Spleen (tissue), 11 donors: ENCODE data around the gene RAD51B. TPM values are rescaled to one million over a fixed set of nuclear protein-coding genes. Genes with fewer than 3 reads are reported as not detected.
A peak's percentile ranks its signal among the peaks of the same experiment; 100 is the strongest.
"Not testable (repeated sequence)": the region's sequence is repeated elsewhere in the genome, so short reads cannot be mapped to it uniquely, and the experiment has no call there.

Experiments
- DNase-seq: peaks from one replicate; pipeline ENCODE4 v3.0.0-alpha.2; 2020
- H3K27ac ChIP-seq, 8 donors: fragments of 200-600 bp; sonication (generic) in 7 of 8; 1 replicate in 4 of 8; 2 replicates in 4 of 8; pipeline versions ENCODE4 v1.5.0 to v1.8.0; 2016 to 2021; ENCODE audit warnings: inconsistent platforms in 4 of 8, mild to moderate bottlenecking in 4 of 8, moderate library complexity in 1 of 8
- H3K27me3 ChIP-seq, 7 donors: fragments of 200-600 bp; sonication (generic) in 6 of 7; replicated peaks in 1 of 7; 1 replicate in 4 of 7; 2 replicates in 3 of 7; pipeline versions ENCODE4 v1.5.0 to v1.8.0; 2016 to 2021; ENCODE audit warnings: inconsistent platforms in 3 of 7, mild to moderate bottlenecking in 1 of 7
- H3K36me3 ChIP-seq, 6 donors: fragments of 200-600 bp; sonication (generic) in 5 of 6; 1 replicate in 4 of 6; 2 replicates in 2 of 6; pipeline versions ENCODE4 v1.5.0 to v1.8.0; 2016 to 2021; ENCODE audit warnings: inconsistent platforms in 2 of 6
- H3K4me1 ChIP-seq, 6 donors: fragments of 200-600 bp; sonication (generic) in 5 of 6; 1 replicate in 3 of 6; 2 replicates in 3 of 6; pipeline versions ENCODE4 v1.5.0 to v1.8.0; 2016 to 2021; ENCODE audit warnings: inconsistent platforms in 3 of 6
- H3K4me3 ChIP-seq, 8 donors: fragments of 200-600 bp; sonication (generic) in 7 of 8; 1 replicate in 4 of 8; 2 replicates in 4 of 8; pipeline versions ENCODE4 v1.5.0 to v1.8.0; 2016 to 2021; ENCODE audit warnings: inconsistent platforms in 4 of 8, mild to moderate bottlenecking in 4 of 8, moderate library complexity in 2 of 8
- H3K9me3 ChIP-seq, 8 donors: fragments of 200-600 bp; sonication (generic) in 7 of 8; 1 replicate in 4 of 8; 2 replicates in 4 of 8; pipeline versions ENCODE4 v1.5.0 to v1.8.0; 2016 to 2021; ENCODE audit warnings: inconsistent platforms in 4 of 8
- CTCF ChIP-seq, 11 experiments: fragments of 200-600 bp in 7 of 11; fragments of 450-650 bp in 4 of 11; sonication (generic) in 4 of 11; IDR thresholded peaks in 8 of 11; conservative IDR thresholded peaks in 3 of 11; 1 replicate in 7 of 11; 2 replicates in 4 of 11; pipeline versions ENCODE4 v1.4.0 to v1.8.0; 2016 to 2021; ENCODE audit warnings: antibody characterized with exemption in 11 of 11, inconsistent platforms in 4 of 11, mild to moderate bottlenecking in 1 of 11
- POLR2A ChIP-seq, 3 donors: fragments of 450-650 bp; IDR thresholded peaks; one replicate each; pipeline ENCODE4 v1.5.1; 2017; ENCODE audit warnings: antibody characterized with exemption in 3 of 3, mild to moderate bottlenecking in 1 of 3
- POLR2AphosphoS5 ChIP-seq, 3 donors: sonication (generic); formaldehyde crosslinking; IDR thresholded peaks; one replicate each; pipeline ENCODE4 v1.5.1; 2017; ENCODE audit warnings: antibody characterized with exemption in 3 of 3
- WGBS, 5 donors: extraction: QIAGEN DNeasy Blood & Tissue Kit in 3 of 5; methylation state at CpG; one replicate each; pipeline versions ENCODE4 v1.1.5 to v1.1.7; 2013 to 2018; 5-methylcytosine and 5-hydroxymethylcytosine counted together
- intact Hi-C: fragments of 100-400 bp; cut with DNase I; formaldehyde crosslinking; loops from one replicate; pipeline ENCODE4 v1.15.0; 2023; ENCODE audit warnings: low total_unique reads
- polyA plus RNA-seq, 3 donors: library from polyadenylated mRNA; stranded (reverse); fragments of 200-250 nt; gene quantifications; one replicate each; pipeline ENCODE4 v1.2.1, GENCODE V29; 2013
- total RNA-seq, 7 donors: library from RNA; depleted of rRNA in 3 of 7; stranded (reverse); fragments of >200 nt in 3 of 7; fragmentation: NEBNext Ultra II Directional in 4 of 7; extraction: Animal tissue kit (Norgen Biotek cat#: 25700) in 4 of 7; gene quantifications; one replicate each; pipeline versions ENCODE4 v1.1.0 to v1.2.1, GENCODE V29; 2016 to 2021
- donor health status: healthy with polysubstance abuse.
- donor health status: DM: no; HTN: no; CAD: no; lungs with moderate emphysema.
- donor health status: DM: no; HTN: no; CAD: no.
- donor health status: Bipolar disorder and iron deficiency.
- donor health status: healthy.
- donor health status: DM: no; HTN: no; CAD: no.
- donor health status: DM: yes; HTN: yes; CAD: no.

RAD51B gene
- total and polyA plus RNA-seq, 10 donors, result 4.2 to 43.7 (median 29.8) TPM

GRCh38 chr14:68434173-68434572 is 614.6 kb downstream of the RAD51B start:
- peaks cover 0 to 23% (median 11%) of the 10 kb centered on the region in 8 donors for H3K9me3 ChIP-seq
- WGBS, 5 donors, result 84 to 95% (median 90%) methylated on average over 6 of the region's 6 CpGs
- H3K27me3 ChIP-seq, H3K4me1 ChIP-seq, H3K36me3 ChIP-seq, DNase-seq, intact Hi-C loops, H3K27ac ChIP-seq, H3K4me3 ChIP-seq: not testable (repeated sequence)
- peak in 1 of 11 experiments; percentile 38 for TF ChIP-seq CTCF (IDR thresholded peaks at IDR 0.05 in 8 of 11, conservative IDR thresholded peaks at IDR 0.05 in 3 of 11)

GRCh38 chr14:68435631-68436030 is 616.1 kb downstream of the RAD51B start:
- H3K27me3 ChIP-seq, H3K4me3 ChIP-seq, intact Hi-C loops, H3K4me1 ChIP-seq, H3K27ac ChIP-seq, DNase-seq, H3K36me3 ChIP-seq: not testable (repeated sequence)
- H3K9me3 ChIP-seq, result peaks cover 0 to 12% (median 8%) of the 10 kb centered on the region in 8 donors

- Histone ChIP-seq H3K36me3 (no peaks in the 10 kb centered on the region), H3K9me3 (peaks cover 0 to 12% (median 8%) of the 10 kb centered on the region in 8 donors), H3K4me1 (peaks cover 0 to 13% (median 3%) of the 10 kb centered on the region in 6 donors), H3K4me3 (no peak overlapping the region), H3K27ac (no peak overlapping the region), H3K27me3 (no peaks in the 10 kb centered on the region)
- no peak for DNase-seq
- WGBS, 5 donors, result 75 to 94% (median 85%) methylated on average over 2 of the region's 2 CpGs
- intact Hi-C loops, result no loop called here
- TF ChIP-seq CTCF (IDR thresholded peaks at IDR 0.05 in 8 of 11, conservative IDR thresholded peaks at IDR 0.05 in 3 of 11), result no peak
- TF ChIP-seq POLR2AphosphoS5 (IDR thresholded peaks at IDR 0.05), result no peak
- no peak for TF ChIP-seq POLR2A (IDR thresholded peaks at IDR 0.05)
These were observed 620.1 kb downstream of the RAD51B start for GRCh38 chr14:68439676-68440075.

GRCh38 chr14:68440820-68441219 is 621.2 kb downstream of the RAD51B start:
- Histone ChIP-seq H3K27ac (no peak overlapping the region), H3K4me1 (peaks cover 0 to 19% (median 7%) of the 10 kb centered on the region in 6 donors), H3K9me3 (peaks cover 0 to 7% (median 2%) of the 10 kb centered on the region in 8 donors), H3K36me3 (no peaks in the 10 kb centered on the region), H3K27me3 (no peaks in the 10 kb centered on the region), H3K4me3 (no peak overlapping the region)
- TF ChIP-seq POLR2AphosphoS5 (IDR thresholded peaks at IDR 0.05) (no peak), CTCF (IDR thresholded peaks at IDR 0.05 in 8 of 11, conservative IDR thresholded peaks at IDR 0.05 in 3 of 11) (no peak), POLR2A (IDR thresholded peaks at IDR 0.05) (no peak)
- intact Hi-C loops, result no loop called here
- no peak for DNase-seq

GRCh38 chr14:68441542-68441941 is 622.0 kb downstream of the RAD51B start:
- Histone ChIP-seq H3K27ac (no peak overlapping the region), H3K9me3 (no peaks in the 10 kb centered on the region), H3K27me3 (no peaks in the 10 kb centered on the region), H3K4me1 (peaks cover 0 to 19% (median 7%) of the 10 kb centered on the region in 6 donors), H3K4me3 (no peak overlapping the region), H3K36me3 (no peaks in the 10 kb centered on the region)
- WGBS, 5 donors, result 82 to 87% (median 84%) methylated on average over 3 of the region's 3 CpGs
- no peak for TF ChIP-seq POLR2A (IDR thresholded peaks at IDR 0.05)
- no peak for TF ChIP-seq CTCF (IDR thresholded peaks at IDR 0.05 in 8 of 11, conservative IDR thresholded peaks at IDR 0.05 in 3 of 11)
- TF ChIP-seq POLR2AphosphoS5 (IDR thresholded peaks at IDR 0.05), result no peak
- intact Hi-C loops, result no loop called here
- DNase-seq, result no peak
